ENCODE results near the gene POLRMT. TPM values are rescaled to one million over a fixed set of nuclear protein-coding genes. Genes with fewer than 3 reads are reported as not detected.

Gene POLRMT
- total RNA-seq, 1 experiment from 2014 or later, result 104 TPM

GRCh38 chr19:676007-676338 is 42.6 kb upstream of the POLRMT start:
- Histone ChIP-seq H3T11ph (ENCODE audit: low read length) (no peak overlapping the region), H4K20me1 (ENCODE audit: control insufficient read depth, insufficient read depth, insufficient read length) (no peaks in the 10 kb centered on the region), H3K4me2 (ENCODE audit: insufficient read depth, insufficient read length, low read length) (no peak overlapping the region), H3K18ac (ENCODE audit: insufficient read length, low read depth, low read length) (no peak overlapping the region), H3K23me2 (ENCODE audit: insufficient read length, low read depth, low read length, poor library complexity, severe bottlenecking) (peaks cover 8% of the 10 kb centered on the region), H2BK120ac (ENCODE audit: low read depth, low read length, poor library complexity, severe bottlenecking) (no peak overlapping the region), H2BK20ac (ENCODE audit: low read depth, low read length, poor library complexity, severe bottlenecking) (no peak overlapping the region), H2BK15ac (ENCODE audit: low read depth, low read length) (no peak overlapping the region), H4K8ac (replicated peaks; ENCODE audit: insufficient read length, low read depth, low read length) (no peak overlapping the region), H2AFZ (ENCODE audit: low read length) (no peak overlapping the region), H3K4ac (ENCODE audit: low read depth, low read length) (no peak overlapping the region), H3K9me3 (ENCODE audit: control insufficient read depth, low read depth, low read length) (no peaks in the 10 kb centered on the region), H2BK12ac (ENCODE audit: insufficient read length, low read depth, low read length) (no peak overlapping the region), H3K23ac (ENCODE audit: insufficient read length, low read depth, low read length) (no peak overlapping the region), H4K91ac (ENCODE audit: insufficient read length, low read depth, low read length) (no peak overlapping the region), H3K79me1 (ENCODE audit: insufficient read depth, low read depth, low read length, poor library complexity, severe bottlenecking) (no peaks in the 10 kb centered on the region), H2AK5ac (ENCODE audit: insufficient read length, low read length) (no peak overlapping the region), H3K9ac (ENCODE audit: extremely low read depth, insufficient read length, low read length) (no peak overlapping the region), H3K27ac (ENCODE audit: insufficient read length, low read depth, low read length) (no peak overlapping the region), H3K56ac (ENCODE audit: insufficient read length, low read depth, low read length) (no peak overlapping the region), H3K79me2 (ENCODE audit: insufficient read depth, low read length) (no peaks in the 10 kb centered on the region), H3K27me3 (ENCODE audit: insufficient read depth, low read length) (no peaks in the 10 kb centered on the region; the same call in 1 of the 2 replicates), H2BK5ac (ENCODE audit: insufficient read length, low read length) (no peak overlapping the region), H3K14ac (ENCODE audit: insufficient read depth, low read length) (no peak overlapping the region), H3K4me1 (ENCODE audit: insufficient read depth, low read length) (no peaks in the 10 kb centered on the region), H4K5ac (ENCODE audit: insufficient read length, low read depth, low read length) (no peak overlapping the region)
- Mint-ChIP-seq H3K4me1 (peaks cover 0 to 10% of the 10 kb centered on the region in 2 experiments; a peak in 2 of 4 replicates), H3K27me3 (ENCODE audit: low read depth) (peaks cover 48% of the 10 kb centered on the region), H3K9me3 (no peaks in the 10 kb centered on the region), H3K36me3 (ENCODE audit: insufficient read depth in 1 of 3, low read depth in 3 of 3) (no peaks in the 10 kb centered on the region), H3K27ac (no peak overlapping the region; a peak in 1 of 7 replicates), H3K4me3 (peak overlapping the region; percentile 42 to 71)
- TF ChIP-seq, protein P1, sequence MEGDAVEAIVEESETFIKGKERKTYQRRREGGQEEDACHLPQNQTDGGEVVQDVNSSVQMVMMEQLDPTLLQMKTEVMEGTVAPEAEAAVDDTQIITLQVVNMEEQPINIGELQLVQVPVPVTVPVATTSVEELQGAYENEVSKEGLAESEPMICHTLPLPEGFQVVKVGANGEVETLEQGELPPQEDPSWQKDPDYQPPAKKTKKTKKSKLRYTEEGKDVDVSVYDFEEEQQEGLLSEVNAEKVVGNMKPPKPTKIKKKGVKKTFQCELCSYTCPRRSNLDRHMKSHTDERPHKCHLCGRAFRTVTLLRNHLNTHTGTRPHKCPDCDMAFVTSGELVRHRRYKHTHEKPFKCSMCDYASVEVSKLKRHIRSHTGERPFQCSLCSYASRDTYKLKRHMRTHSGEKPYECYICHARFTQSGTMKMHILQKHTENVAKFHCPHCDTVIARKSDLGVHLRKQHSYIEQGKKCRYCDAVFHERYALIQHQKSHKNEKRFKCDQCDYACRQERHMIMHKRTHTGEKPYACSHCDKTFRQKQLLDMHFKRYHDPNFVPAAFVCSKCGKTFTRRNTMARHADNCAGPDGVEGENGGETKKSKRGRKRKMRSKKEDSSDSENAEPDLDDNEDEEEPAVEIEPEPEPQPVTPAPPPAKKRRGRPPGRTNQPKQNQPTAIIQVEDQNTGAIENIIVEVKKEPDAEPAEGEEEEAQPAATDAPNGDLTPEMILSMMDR (conservative IDR thresholded peaks at IDR 0.05), result no peak
- no peak for DNase-seq
- no CpG with 5 or more reads among the region's 31 CpGs for WGBS (ENCODE audit: extremely low coverage, insufficient read length, low lambda C conversion rate)
